Left cardiac atrium (tissue), 4 donors: ENCODE data around the gene ANO2. TPM values are rescaled to one million over a fixed set of nuclear protein-coding genes. Genes with fewer than 3 reads are reported as not detected.
"Not testable (repeated sequence)": the region's sequence is repeated elsewhere in the genome, so short reads cannot be mapped to it uniquely, and the experiment has no call there.

Experiments
- ATAC-seq, 2 donors: fragments of 200-7000 bp; cut with Tn5 transposase; one replicate each; pipeline ENCODE4 v1.9.1; 2020; ENCODE audit warnings: mild to moderate bottlenecking in 2 of 2, moderate library complexity in 2 of 2
- DNase-seq: peaks from one replicate; pipeline ENCODE4 v3.0.0-alpha.2; 2020
- intact Hi-C, 2 donors: fragments of 100-400 bp; cut with DNase I; formaldehyde crosslinking; loops; one replicate each; pipeline versions ENCODE4 v1.14.1 to v1.15.1; 2022 to 2023
- total RNA-seq, 2 donors: library from RNA; stranded (reverse); fragmentation: NEBNext Ultra II Directional; extraction: Animal tissue kit (Norgen Biotek cat#: 25700); gene quantifications; one replicate each; pipeline ENCODE4 v1.2.1, GENCODE V29; 2021
- donor health status: DM: no; HTN: yes; CAD: no.
- donor health status: DM: no; HTN: yes; CAD: no; lungs with severe emphysema.
- donor health status: DM: yes; HTN: yes; CAD: no.
- donor health status: Dilated cardiomyopathy.

The ANO2 gene
- total RNA-seq, 2 donors from 2014 or later: 11.5 to 23.4 TPM

GRCh38 chr12:5557906-5558305 is 387.2 kb downstream of the ANO2 start:
- DNase-seq: no peak
- intact Hi-C loops: no loop called here
- ATAC-seq: no peak

- ATAC-seq (no peak), DNase-seq (no peak)
- intact Hi-C loops: no loop called here
These were observed 387.9 kb downstream of the ANO2 start for GRCh38 chr12:5556946-5557673.

GRCh38 chr12:5556033-5556614 is 388.9 kb downstream of the ANO2 start:
- no peak for DNase-seq
- intact Hi-C loops: no loop called here
- ATAC-seq: no peak

GRCh38 chr12:5554711-5555110 is 390.3 kb downstream of the ANO2 start:
- DNase-seq: no peak
- ATAC-seq: no peak
- intact Hi-C loops: no loop called here

GRCh38 chr12:5549011-5549410 is 396.0 kb downstream of the ANO2 start:
- ATAC-seq (no peak), DNase-seq (no peak)
- intact Hi-C loops: no loop called here

GRCh38 chr12:5548152-5548943 is 396.7 kb downstream of the ANO2 start:
- intact Hi-C loops: no loop called here
- ATAC-seq: no peak
- no peak for DNase-seq

- ATAC-seq (no peak), DNase-seq (no peak)
- intact Hi-C loops: no loop called here
These were observed 398.4 kb downstream of the ANO2 start for GRCh38 chr12:5546616-5547015.

GRCh38 chr12:5537771-5538170 is 407.3 kb downstream of the ANO2 start:
- DNase-seq (no peak), ATAC-seq (no peak)
- intact Hi-C loops: no loop called here

GRCh38 chr12:5537026-5537615 is 407.9 kb downstream of the ANO2 start:
- DNase-seq, intact Hi-C loops, ATAC-seq: not testable (repeated sequence)

GRCh38 chr12:5535541-5535940 is 409.5 kb downstream of the ANO2 start:
- intact Hi-C loops: no loop called here
- DNase-seq (no peak), ATAC-seq (no peak)

- intact Hi-C loops: no loop called here
- ATAC-seq (no peak), DNase-seq (no peak)
These were observed 410.4 kb downstream of the ANO2 start for GRCh38 chr12:5534426-5535199.

GRCh38 chr12:5533368-5533767 is 411.7 kb downstream of the ANO2 start:
- intact Hi-C loops: no loop called here
- DNase-seq (no peak), ATAC-seq (no peak)

GRCh38 chr12:5525783-5526367 is 419.2 kb downstream of the ANO2 start:
- no peak for DNase-seq
- ATAC-seq: no peak
- intact Hi-C loops: no loop called here

- no peak for DNase-seq
- intact Hi-C loops: no loop called here
- ATAC-seq: no peak
These were observed 420.2 kb downstream of the ANO2 start for GRCh38 chr12:5524769-5525436.

GRCh38 chr12:5524116-5524768 is 420.8 kb downstream of the ANO2 start:
- intact Hi-C loops: no loop called here
- DNase-seq (no peak), ATAC-seq (no peak)

GRCh38 chr12:5523396-5524115 is 421.5 kb downstream of the ANO2 start:
- DNase-seq: no peak
- no peak for ATAC-seq
- intact Hi-C loops: no loop called here
